Measurements from ENCODE around the gene CDC42SE2.
"Not testable (repeated sequence)": the region's sequence is repeated elsewhere in the genome, so short reads cannot be mapped to it uniquely, and the experiment has no call there.

The CDC42SE2 gene

DNA sequence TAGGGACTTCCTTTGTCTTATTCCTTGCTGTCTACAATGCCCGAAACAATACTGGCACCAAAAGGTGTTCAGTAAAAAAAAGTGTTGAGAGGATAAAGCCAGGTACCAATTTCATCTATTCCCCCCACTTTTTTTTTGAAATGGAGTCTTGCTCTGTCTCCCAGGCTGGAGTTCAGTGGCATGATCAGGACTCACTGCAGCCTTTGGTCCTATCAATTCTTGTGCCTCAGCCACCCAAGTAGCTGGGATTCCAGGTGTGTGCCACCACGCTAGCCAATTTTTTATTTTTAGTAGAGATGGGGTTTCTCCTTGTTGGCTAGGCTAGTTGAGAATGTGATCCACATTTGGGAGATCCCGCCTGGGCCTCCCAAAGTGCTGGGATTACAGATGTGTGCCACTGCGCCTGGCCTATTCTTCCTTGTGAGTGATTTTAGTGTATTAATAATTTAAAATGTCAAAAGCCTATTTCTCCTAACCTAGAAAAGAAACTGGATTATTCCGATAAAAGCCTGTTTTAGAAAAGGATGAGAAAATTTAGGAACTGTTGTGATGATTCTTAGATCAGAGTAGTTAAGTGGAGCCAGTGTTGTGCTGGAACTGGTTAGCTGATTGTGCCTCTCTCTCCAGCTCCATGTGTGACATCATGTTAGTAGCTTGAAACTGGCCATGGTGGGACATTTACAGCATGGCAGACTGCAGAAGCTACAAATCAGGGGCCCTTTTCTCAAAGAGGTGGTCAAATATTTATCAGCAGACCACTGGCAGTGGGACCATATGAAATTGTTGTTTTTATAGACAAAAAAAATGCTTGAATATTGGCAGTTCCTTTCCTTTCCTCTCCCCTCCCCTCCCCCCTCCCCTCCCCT lies 14.3 kb downstream of the CDC42SE2 start:
- no peak for DNase-seq (ENCODE audit: low read depth)

DNA sequence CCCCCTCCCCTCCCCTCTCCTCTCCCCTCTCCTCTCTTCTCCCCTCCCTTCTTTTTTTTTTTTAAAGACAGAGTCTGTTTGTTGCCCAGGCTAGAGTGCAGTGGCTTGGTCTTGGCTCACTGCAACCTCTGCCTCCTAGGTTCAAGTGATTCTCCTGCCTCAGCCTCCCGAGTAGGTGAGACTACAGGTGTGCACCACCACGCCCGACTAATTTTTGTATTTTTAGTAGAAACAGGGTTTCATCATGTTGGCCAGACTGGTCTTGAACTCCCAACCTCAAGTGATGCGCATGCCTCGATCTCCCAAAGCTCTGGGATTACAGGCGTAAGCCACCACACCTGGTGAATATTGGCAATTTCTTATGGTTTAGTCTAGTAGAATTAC lies 14.9 kb downstream of the CDC42SE2 start:
- DNase-seq (ENCODE audit: low read depth) = not testable (repeated sequence)

DNA sequence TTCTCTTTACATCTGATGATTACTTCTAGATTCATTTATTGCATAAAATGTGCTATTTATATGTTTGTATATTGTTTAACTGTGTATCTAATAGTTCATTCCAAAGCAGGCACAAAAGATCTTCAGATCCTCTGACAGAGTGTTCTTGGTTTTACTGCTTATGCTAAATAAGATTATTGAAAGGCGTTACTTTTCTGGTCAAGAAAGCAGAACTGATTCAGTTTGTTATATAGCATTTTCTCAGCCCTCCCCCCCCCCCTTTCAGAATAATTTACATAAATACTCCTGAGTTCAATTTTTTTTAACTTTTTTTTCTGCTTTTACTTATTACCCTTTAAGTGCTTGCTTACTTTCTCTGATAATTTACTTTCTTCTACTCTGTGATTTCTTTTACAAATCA lies 15.4 kb downstream of the CDC42SE2 start:
- no peak for DNase-seq (ENCODE audit: low read depth)

DNA sequence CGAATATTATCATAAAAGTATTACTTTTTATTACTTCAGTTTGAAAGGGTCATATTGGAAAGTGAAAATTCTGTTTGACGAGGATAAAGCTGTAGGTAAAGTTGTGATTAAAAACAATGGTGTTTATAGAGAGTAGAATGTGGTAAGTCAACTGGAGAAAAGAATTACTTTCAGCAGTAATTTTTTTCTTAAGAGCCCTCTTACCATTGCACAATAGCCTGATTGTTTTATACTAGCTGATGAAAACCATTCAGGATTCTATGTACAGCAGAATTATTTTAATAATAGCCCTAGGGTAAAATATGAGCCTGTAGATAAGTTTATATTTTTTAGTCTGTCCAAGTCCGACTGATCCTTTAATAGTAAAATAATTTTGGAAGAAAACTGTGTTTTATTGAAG lies 16.6 kb downstream of the CDC42SE2 start:
- DNase-seq (ENCODE audit: low read depth) = no peak

DNA sequence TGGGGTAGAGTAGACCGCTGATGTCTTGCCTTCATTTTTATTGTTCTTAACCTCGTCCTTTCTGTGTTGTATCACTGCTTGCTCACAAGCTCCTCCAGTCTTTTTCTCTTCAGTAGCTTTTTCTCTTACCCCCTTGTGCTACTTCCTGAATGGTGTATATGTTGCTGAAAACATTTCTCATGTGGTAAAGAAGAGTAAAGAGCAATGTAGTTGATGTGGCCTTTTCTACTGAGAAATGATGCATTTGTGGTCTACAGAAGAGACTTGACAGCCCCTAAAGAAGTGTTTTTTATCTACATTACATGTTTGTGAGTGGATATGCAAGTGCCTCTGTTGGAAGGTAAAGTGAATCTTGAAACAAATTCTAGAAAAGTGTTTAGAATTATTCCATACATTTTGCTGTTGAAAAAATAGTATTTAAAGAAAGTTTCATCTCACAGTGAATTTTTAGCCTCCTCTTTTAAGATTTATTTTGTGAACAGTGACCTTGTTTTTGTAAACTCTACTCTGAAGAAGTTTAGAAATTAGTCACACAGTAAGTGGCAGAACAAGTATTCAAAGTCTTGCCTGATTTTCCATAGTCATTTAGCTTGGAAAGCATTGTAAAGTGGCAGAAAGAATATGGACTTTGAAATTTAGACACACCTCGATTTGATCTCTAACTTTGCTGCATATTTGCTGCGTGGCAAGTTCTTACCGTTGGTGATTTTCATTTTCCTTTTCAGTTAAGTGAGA lies 17.4 kb downstream of the CDC42SE2 start:
- no peak for DNase-seq (ENCODE audit: low read depth)

DNA sequence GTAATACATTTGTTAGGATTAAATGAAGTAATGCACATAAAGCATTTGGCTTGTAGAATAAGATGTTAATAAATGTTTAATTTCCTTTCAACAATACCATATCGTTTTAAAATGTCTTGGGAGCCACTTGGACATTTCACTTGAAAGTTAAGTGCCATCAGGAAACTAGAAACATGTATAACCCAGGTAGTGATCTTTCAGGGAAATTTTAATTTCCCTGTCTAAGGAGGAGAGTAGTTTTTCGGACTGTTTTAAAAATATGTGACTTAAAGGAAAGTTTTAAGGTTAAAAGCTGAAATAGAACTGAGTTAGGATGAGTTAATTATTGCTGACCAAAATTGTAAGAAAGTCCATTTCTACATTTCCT lies 18.0 kb downstream of the CDC42SE2 start:
- no peak for DNase-seq (ENCODE audit: low read depth)

DNA sequence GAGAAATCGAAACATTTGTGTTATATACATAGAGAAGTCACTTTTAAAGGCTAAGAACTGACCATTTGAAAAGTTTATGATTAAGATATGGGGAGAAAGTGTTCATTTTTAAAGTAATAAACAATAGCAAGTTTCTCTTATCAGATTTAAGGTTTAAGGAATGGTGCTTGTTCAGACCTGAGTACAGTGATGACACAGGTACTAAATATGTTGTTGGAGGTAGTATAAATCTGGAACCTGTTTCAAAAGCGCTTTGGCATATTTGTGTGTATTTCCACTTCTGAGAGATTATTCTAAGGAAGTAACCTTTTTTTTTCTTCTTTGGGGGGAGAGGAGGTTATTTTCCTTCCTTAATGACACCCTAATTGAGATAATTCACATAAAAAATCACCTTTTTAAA lies 18.4 kb downstream of the CDC42SE2 start:
- no peak for DNase-seq (ENCODE audit: low read depth)

DNA sequence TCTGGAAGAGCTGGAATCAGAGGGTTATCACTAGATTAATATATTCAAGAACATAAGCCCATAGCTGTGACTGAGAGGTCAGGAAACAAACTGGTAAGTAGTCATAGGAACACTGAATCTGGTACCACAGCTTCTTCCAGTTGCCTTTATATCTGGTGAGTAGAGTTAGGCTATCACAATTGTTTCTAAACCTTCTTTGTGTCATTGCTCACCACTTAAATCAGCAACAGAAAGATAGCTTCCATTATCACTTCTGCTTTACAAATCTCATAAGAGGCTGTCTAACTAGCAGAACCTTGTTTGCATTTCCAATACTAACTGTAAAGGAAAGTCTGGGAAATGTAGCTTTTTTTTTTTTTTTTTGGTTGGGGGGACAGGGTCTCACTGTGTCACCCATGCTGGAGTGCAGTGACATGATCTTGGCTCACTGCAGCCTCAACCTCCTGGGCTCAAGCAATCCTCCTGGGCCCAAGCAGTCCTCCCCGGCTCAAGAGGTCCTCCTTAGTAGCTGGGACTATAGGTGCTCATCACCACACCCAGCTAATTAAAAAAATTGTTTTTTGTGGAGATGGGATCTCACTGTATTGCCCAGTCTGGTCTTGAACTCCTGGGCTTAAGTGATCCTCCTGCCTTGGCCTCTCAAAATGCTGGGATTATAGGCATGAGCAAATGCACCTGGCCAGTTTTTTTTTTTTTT lies 22.0 kb downstream of the CDC42SE2 start:
- DNase-seq (ENCODE audit: low read depth) = no peak

DNA sequence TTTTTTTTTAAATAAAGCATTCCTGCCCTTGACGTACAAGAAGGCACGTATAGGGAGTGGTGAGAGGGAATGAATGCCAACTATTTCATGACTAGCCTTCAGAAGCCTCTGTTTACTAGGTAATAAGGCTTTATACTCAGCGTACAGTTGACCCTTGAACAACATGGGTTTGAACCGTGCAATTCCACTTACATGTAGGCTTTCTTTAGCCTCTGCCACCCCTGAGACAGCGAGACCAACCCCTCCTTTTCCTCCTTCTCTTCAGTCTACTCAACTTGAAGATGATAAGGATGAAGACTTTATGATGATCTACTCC lies 22.5 kb downstream of the CDC42SE2 start:
- no peak for DNase-seq (ENCODE audit: low read depth)

DNA sequence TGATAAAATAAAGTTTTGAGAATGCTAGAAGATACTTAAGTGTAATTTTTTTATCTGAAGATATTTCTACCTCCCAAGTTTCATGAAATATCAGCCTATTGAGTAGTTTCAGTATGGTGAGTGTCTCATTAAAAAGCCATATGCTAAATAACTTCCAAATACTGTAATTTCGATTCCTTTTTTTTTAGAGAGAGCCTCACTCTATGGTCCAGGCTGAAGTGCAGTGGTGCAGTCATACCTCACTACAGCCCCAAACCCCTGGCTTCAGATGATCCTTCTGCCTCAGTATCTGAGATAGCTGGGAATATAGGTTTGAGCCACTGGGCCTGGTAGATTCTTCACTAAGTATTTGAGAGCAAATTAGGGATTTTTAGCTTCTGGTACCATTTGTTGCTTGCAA lies 24.5 kb downstream of the CDC42SE2 start:
- no peak for DNase-seq (ENCODE audit: low read depth)

DNA sequence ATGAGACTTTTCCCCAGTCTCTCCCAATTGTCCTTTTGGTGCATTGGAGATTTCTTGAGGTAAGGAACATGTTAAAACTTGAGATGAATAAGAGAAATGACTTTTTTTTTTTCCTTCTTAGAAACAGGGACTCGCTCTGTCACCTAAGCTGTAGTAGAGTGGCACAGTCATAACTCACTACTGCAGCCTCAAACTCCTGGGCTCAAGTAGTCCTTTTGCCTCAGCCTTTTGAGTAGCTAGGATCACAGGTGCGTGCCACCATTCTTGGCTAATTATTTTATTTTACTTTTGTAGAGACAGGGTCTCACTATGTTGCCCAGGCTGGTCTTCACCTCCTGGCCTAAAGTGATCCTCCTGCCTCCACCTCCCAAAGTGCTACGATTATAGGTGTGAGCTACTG lies 25.9 kb downstream of the CDC42SE2 start:
- no peak for DNase-seq (ENCODE audit: low read depth)

DNA sequence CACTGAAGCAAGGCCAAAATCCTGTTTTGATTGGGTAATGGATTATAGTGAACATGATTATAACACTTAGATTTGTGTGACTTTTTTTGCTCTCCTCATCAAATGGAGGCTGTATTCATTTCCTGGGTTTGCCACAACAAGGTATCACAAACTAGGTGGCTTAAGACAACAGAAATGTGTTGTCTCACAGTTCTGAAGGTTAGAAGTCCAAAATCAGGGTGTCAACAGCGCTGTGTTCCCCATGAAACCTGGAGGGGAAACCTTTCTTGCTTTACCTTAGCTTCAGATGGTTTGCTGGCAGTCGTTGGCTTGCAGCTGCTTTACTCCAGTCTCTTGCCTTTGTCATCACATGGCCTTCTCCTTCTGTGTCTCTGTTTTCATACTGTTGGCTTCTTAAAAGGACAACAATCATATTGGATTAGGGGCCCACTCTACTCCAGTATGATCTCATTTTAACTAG lies 32.4 kb downstream of the CDC42SE2 start:
- DNase-seq (ENCODE audit: low read depth) = no peak

DNA sequence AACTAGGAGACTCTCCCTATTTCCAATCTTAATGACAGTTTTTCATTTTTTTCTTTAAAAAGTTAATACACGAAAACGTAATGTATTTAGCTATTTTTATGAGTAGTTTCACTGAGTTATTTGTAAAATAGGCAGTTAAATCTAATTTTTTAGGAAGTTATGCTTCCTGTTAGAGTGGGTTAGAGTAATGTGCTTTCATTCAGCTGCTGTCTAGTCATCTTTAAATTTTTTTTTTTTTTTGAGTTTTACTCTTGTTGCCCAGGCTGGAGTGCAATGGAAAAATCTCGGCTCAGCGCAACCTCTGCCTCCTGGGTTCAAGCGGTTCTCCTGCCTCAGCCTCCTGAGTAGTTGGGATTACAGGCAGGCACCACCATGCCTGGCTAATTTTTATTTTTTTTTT lies 34.0 kb downstream of the CDC42SE2 start:
- DNase-seq (ENCODE audit: low read depth) = no peak

DNA sequence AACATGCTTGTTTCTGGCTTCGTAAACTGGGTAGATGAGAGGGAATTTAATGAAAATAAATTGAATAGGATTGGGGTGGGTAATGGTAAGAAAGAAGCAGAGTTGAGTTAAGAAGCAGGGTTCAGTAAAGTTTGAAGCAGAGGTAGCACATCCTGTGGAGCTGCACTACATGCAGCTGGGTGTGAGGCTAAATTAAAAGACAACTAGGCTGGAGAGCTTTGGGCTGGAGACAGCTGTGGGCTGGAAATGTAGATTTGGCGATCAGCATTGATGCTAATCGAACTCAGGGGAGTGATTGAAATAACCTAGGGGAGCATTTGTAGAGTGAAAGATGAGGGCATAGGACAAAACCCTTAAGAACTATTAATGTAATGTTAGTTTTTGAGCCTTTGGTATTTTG lies 35.6 kb downstream of the CDC42SE2 start:
- no peak for DNase-seq (ENCODE audit: low read depth)

DNA sequence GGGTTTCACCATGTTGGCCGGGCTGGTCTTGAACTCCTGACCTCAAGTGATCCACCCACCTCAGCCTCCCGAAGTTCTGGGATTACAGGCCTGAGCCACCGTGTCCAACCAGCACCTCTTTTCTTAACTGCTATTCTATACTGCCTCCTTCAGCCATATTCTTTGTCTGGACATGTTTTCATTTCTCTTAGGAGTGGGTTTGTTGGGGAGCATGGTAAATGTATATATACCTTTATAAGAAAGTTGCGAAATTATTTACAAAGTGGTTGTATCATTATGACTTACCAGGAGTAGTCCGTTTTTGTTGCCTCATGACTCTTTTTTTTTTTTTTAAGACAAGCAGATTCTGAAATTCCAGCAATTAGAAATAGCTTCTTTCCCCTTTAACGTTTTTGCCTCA lies 38.7 kb downstream of the CDC42SE2 start:
- no peak for DNase-seq (ENCODE audit: low read depth)

DNA sequence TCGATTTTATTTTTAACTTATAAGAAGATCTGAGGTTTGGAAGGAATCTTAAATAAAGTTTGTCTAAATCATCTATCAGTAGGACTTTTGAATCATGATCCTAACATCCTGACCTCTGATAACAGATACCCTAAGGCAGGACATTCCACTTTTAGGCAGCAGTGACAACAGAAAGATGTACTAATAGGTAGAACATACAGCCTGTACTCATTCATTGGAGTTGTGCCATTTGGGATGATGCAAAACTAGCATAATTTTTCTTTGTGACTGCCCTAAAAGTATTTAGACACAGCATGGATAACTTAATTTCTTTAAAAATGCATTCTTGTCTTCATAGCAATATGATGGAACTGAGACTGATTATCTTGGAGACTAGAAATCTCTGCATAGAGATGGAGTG lies 39.7 kb downstream of the CDC42SE2 start:
- DNase-seq (ENCODE audit: low read depth) = no peak

DNA sequence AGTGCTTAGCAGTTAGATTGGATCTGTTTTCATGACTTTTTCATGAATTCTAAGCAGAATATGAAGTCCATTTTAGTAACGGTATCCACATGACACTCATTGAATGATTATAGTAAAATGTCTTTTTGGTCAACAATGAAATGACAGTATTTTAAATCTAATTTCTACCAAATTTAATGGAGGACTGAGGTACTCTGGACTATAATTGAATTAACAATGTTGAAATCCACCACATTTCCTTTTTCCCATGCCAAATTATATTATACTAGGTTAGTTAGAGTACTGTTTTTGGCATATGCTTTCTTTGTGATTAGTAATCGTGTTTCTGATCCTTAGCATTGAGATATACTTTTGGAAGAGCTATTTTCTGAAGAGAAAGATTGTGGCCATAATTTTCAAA lies 40.6 kb downstream of the CDC42SE2 start:
- DNase-seq (ENCODE audit: low read depth) = no peak

DNA sequence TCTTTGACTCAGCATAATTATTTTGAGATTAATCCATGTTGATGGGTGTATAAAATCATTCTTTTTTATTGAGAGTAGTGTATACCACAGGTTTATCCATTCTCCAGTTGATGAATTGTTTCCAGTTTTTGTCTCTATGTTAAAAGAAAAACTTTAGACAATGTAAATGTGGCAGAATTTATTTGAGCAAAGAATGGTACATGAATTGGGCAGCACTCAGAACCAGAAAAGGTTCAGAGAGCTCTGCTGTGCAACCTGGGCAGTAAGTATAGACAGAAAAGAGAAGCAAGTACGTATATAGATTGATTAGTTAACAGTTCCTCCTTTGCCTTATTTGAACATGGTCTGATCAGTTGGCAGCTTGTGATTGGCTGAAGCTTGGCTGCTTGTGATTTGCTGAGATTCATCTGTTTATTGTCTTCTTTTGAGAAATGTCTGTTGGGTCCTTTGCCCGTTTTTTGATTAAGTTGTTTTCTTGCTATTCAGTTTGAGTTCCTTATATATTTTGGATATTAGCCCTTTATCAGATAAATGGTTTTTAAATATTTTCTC lies 41.4 kb downstream of the CDC42SE2 start:
- DNase-seq (ENCODE audit: low read depth) = no peak

DNA sequence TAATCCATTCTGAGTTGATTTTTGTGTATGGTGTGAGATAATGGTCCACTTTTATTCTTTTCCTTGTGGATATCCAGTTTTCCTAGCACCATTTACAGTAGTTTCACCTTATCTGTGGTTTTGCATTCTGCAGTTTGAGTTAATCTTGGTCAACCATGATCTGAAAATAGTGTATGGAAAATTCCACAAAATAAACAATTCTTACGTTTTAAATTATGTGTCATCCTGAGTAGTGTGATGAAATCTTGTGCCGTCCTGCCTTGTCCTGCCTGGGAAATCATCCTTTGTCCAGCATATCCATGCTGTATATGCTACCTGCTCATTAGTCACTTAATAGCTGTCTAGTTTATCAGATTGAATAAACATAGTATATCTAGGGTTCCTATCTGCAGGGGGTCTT lies 42.1 kb downstream of the CDC42SE2 start:
- DNase-seq (ENCODE audit: low read depth) = no peak

DNA sequence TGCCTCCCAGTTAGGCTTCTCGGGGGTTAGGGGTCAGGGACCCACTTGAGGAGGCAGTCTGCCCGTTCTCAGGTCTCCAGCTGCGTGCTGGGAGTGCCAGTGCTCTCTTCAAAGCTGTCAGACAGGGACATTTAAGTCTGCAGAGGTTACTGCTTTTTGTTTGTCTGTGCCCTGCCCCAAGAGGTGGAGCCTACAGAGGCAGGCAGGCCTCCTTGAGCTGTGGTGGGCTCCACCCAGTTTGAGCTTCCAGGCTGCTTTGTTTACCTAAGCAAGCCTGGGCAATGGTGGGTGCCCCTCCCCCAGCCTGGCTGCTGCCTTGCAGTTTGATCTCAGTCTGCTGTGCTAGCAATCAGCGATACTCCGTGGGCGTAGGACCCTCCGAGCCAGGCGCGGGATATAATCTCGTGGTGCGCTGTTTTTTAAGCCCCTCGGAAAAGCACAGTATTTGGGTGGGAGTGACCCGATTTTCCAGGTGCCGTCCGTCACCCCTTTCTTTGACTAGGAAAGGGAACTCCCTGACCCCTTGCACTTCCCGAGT lies 48.5 kb downstream of the CDC42SE2 start:
- not testable (repeated sequence) for DNase-seq (ENCODE audit: low read depth)

DNA sequence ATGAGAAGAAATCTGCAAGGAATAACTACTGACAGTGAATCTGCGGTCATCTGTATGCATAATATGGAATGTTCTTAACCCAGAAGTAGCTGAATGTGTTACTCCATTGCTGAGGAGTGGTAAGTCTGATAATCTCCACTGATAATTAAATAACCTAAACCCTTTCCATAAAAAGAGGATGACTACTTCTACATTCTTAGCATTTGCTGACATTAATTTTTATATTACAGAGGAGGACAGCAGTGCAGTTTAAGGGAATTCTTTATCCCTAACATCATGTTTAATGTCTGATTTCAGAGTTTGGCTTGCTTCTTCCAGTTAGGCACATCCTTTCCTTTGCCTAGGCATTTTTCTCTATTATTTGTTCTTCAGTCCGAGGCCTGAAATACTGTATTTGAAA lies 52.2 kb downstream of the CDC42SE2 start:
- no peak for DNase-seq (ENCODE audit: low read depth)

DNA sequence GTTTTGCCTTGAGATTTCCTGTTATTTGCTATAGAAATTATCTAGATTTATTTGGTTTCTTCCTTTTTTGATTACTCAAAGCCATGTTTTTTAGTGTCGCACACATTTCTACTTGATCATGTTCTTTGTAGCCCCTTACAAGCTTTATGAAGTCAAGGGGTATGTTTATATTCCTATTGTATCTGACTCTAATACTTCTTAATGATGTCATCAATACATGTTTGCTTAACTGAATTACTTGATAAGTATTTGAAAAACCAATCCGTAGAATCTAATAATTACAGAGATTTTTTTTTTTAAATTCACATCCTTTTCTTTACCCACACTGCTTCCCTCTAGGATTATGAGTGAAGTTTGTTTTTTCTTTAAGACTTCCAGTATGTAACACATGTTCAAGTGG lies 53.0 kb downstream of the CDC42SE2 start:
- no peak for DNase-seq (ENCODE audit: low read depth)

DNA sequence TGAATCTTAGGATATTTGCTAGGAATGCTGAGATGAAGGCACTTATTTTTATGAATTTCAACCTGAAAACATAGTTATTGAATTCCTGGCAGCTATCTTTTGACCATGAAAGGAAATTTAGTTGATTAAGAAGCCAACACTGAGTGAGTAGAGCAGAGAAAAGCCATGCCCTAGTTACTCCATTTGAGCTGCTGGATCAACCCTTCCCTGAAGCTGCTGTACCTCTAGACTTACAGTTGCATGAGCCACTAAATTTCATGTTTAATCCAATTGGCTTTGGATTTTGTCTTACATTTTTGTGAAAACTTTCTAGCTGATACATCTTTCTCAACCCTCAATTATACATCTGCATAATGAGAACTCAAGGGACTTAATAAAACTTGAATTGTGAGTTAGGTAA lies 54.6 kb downstream of the CDC42SE2 start:
- no peak for DNase-seq (ENCODE audit: low read depth)
